Measurements from ENCODE around the gene HOXD13.

The HOXD13 gene

DNA sequence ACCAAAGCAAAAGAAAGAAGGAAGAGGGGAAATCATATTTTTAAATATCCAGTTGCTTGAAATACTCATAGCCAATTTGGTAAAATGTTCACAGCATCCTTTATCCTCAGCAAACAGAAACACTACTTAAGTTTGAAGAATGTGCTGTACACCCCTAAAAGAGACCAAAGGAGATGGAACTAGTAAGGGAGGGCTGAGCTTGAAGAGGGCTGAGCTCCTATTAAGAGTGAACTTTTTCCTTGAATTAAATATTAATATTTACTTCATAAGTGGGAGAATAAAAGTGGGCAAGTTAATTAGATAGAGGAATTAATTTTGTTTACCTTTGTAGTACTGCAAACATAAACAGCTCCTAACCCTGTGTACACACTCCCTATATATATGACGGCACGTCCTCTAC is 15.7 kb upstream of the HOXD13 start:
- no peaks in the 10 kb centered on the region for H3K4me1 ChIP-seq (ENCODE audit: insufficient read depth, insufficient read length)
- H3K36me3 ChIP-seq (ENCODE audit: insufficient read depth, insufficient read length, low read length) = no peaks in the 10 kb centered on the region
- peaks cover 39% of the 10 kb centered on the region for H3K9me3 ChIP-seq (ENCODE audit: insufficient read depth, low read length)
- H3K9ac ChIP-seq (ENCODE audit: insufficient read length, low read depth) = no peak overlapping the region
- H3K4me3 ChIP-seq (ENCODE audit: insufficient read length, low read depth) = no peak overlapping the region
- no peak for TF ChIP-seq YY1 (IDR thresholded peaks at IDR 0.05; ENCODE audit: insufficient read depth, insufficient read length)
- no peak for TF ChIP-seq ZNF274 (IDR thresholded peaks at IDR 0.05; ENCODE audit: low read depth, low read length)
- DNase-seq (ENCODE audit: low read depth, low spot score) = no peak
- H3K27me3 ChIP-seq (ENCODE audit: insufficient read depth, insufficient read length) = peaks cover 15% of the 10 kb centered on the region

- Histone ChIP-seq H3K4me1 (ENCODE audit: insufficient read depth, insufficient read length) (no peaks in the 10 kb centered on the region), H3K27me3 (ENCODE audit: insufficient read depth, insufficient read length) (peaks cover 34% of the 10 kb centered on the region), H3K4me3 (ENCODE audit: insufficient read length, low read depth) (no peak overlapping the region), H3K36me3 (ENCODE audit: insufficient read depth, insufficient read length, low read length) (no peaks in the 10 kb centered on the region), H3K9ac (ENCODE audit: insufficient read length, low read depth) (no peak overlapping the region), H3K9me3 (ENCODE audit: insufficient read depth, low read length) (peaks cover 39% of the 10 kb centered on the region)
- TF ChIP-seq YY1 (IDR thresholded peaks at IDR 0.05; ENCODE audit: insufficient read depth, insufficient read length) (no peak), SUZ12 (IDR thresholded peaks at IDR 0.05; ENCODE audit: extremely low read depth, insufficient read depth, insufficient read length) (no peak), ZNF274 (IDR thresholded peaks at IDR 0.05; ENCODE audit: low read depth, low read length) (no peak)
- no peak for DNase-seq (ENCODE audit: low read depth, low spot score)
Measured at GRCh38 chr2:176078541-176079284, 13.8 kb upstream of the HOXD13 start.

DNA sequence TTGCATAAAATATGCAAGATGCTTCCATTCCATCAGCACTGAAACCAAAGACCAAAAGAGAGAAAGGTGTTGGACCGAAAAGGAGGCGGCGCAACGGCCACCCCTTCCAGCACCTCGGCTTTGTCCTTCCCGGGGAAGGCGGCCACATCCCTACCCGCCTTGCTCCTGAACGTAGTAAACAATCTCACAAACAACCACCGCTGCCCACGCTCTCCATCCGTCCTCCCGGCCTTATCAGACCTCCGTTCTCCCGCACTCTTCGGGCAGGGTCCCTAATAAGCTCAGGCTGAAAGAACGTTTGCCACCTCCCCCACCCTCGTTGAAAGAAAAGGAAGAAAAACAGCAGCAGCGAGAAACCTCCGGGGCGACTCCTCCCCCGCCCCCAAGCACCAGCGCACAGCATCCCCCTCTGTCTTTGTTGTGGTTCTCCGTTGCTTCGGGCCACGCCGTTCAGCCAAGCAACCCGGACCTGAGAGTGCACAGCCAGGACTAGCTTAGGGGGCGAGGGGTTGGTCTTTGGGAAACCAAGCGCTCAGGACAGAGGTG is 13.2 kb upstream of the HOXD13 start:
- TF ChIP-seq SUZ12 (IDR thresholded peaks at IDR 0.05; ENCODE audit: extremely low read depth, insufficient read depth, insufficient read length) = no peak
- Histone ChIP-seq H3K4me1 (ENCODE audit: insufficient read depth, insufficient read length) (no peaks in the 10 kb centered on the region), H3K27me3 (ENCODE audit: insufficient read depth, insufficient read length) (peaks cover 41% of the 10 kb centered on the region), H3K4me3 (ENCODE audit: insufficient read length, low read depth) (no peak overlapping the region), H3K36me3 (ENCODE audit: insufficient read depth, insufficient read length, low read length) (no peaks in the 10 kb centered on the region), H3K9me3 (ENCODE audit: insufficient read depth, low read length) (peaks cover 39% of the 10 kb centered on the region), H3K9ac (ENCODE audit: insufficient read length, low read depth) (no peak overlapping the region)
- DNase-seq (ENCODE audit: low read depth, low spot score) = no peak

GRCh38 chr2:176079831-176080539 is 12.5 kb upstream of the HOXD13 start:
- no peak for TF ChIP-seq ZNF274 (IDR thresholded peaks at IDR 0.05; ENCODE audit: low read depth, low read length)
- no peak for TF ChIP-seq SUZ12 (IDR thresholded peaks at IDR 0.05; ENCODE audit: extremely low read depth, insufficient read depth, insufficient read length)
- TF ChIP-seq YY1 (IDR thresholded peaks at IDR 0.05; ENCODE audit: insufficient read depth, insufficient read length) = no peak
- H3K4me1 ChIP-seq (ENCODE audit: insufficient read depth, insufficient read length) = no peaks in the 10 kb centered on the region
- peaks cover 47% of the 10 kb centered on the region for H3K27me3 ChIP-seq (ENCODE audit: insufficient read depth, insufficient read length)
- H3K4me3 ChIP-seq (ENCODE audit: insufficient read length, low read depth) = peak overlapping the region; percentile 25
- H3K36me3 ChIP-seq (ENCODE audit: insufficient read depth, insufficient read length, low read length) = no peaks in the 10 kb centered on the region
- H3K9ac ChIP-seq (ENCODE audit: insufficient read length, low read depth) = no peak overlapping the region
- peaks cover 39% of the 10 kb centered on the region for H3K9me3 ChIP-seq (ENCODE audit: insufficient read depth, low read length)
- no peak for DNase-seq (ENCODE audit: low read depth, low spot score)

DNA sequence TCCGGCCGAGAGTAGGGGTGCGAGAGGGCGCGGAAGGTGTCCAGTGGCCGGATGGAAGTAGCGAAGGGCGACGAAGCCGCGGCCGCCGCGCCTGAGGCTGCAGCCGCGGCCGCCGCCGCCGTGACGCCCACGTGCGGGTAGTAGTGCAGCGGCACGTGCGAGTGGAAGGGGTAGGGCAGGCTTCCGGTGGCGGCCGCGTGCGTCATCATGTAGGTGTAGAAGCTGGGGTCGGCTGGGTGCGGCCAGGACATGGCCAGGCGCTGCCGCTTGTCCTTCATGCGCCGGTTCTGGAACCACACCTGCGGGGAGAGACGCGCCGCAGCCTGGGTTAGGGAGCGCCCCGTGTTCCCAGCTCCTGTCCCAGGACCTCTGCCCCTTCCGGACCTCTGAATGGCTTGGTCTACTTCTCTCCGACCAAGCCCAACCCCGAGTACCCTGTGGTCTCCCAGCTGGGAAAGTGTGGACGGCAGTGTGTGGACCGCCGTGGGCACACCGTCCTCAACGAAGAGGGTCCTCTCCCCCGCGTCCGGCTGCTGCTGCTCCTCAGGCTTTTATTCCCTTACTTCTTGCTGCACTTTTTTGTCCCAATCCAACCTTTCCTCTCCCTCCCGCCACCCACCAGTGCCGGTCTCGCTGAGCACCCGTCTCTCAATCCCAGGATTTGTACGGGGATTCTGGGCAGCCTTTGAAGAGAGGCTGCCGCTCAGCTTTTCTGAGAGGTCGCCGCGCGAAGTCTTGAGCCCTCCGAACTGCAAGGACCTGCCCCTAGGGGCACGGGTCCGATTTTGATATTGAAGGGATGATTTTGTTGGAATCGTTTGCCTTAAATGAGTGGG is 11.8 kb upstream of the HOXD13 start:
- TF ChIP-seq ZNF274 (IDR thresholded peaks at IDR 0.05; ENCODE audit: low read depth, low read length) (no peak), SUZ12 (IDR thresholded peaks at IDR 0.05; ENCODE audit: extremely low read depth, insufficient read depth, insufficient read length) (no peak), YY1 (IDR thresholded peaks at IDR 0.05; ENCODE audit: insufficient read depth, insufficient read length) (no peak)
- H3K9ac ChIP-seq (ENCODE audit: insufficient read length, low read depth) = no peak overlapping the region
- peak overlapping the region; percentile 25 for H3K4me3 ChIP-seq (ENCODE audit: insufficient read length, low read depth)
- peaks cover 55% of the 10 kb centered on the region for H3K27me3 ChIP-seq (ENCODE audit: insufficient read depth, insufficient read length)
- H3K36me3 ChIP-seq (ENCODE audit: insufficient read depth, insufficient read length, low read length) = no peaks in the 10 kb centered on the region
- H3K9me3 ChIP-seq (ENCODE audit: insufficient read depth, low read length) = peaks cover 39% of the 10 kb centered on the region
- DNase-seq (ENCODE audit: low read depth, low spot score) = no peak
- no peaks in the 10 kb centered on the region for H3K4me1 ChIP-seq (ENCODE audit: insufficient read depth, insufficient read length)

- H3K36me3 ChIP-seq (ENCODE audit: insufficient read depth, insufficient read length, low read length) = no peaks in the 10 kb centered on the region
- peaks cover 39% of the 10 kb centered on the region for H3K9me3 ChIP-seq (ENCODE audit: insufficient read depth, low read length)
- H3K27me3 ChIP-seq (ENCODE audit: insufficient read depth, insufficient read length) = peaks cover 61% of the 10 kb centered on the region
- DNase-seq (ENCODE audit: low read depth, low spot score) = no peak
- H3K4me3 ChIP-seq (ENCODE audit: insufficient read length, low read depth) = no peak overlapping the region
- H3K4me1 ChIP-seq (ENCODE audit: insufficient read depth, insufficient read length) = no peaks in the 10 kb centered on the region
- TF ChIP-seq SUZ12 (IDR thresholded peaks at IDR 0.05; ENCODE audit: extremely low read depth, insufficient read depth, insufficient read length) (no peak), YY1 (IDR thresholded peaks at IDR 0.05; ENCODE audit: insufficient read depth, insufficient read length) (no peak), ZNF274 (IDR thresholded peaks at IDR 0.05; ENCODE audit: low read depth, low read length) (no peak)
- no peak overlapping the region for H3K9ac ChIP-seq (ENCODE audit: insufficient read length, low read depth)
Measured at GRCh38 chr2:176081376-176081836, 11.1 kb upstream of the HOXD13 start.
